ENCODE data around the gene BCAM.

GRCh38 chr19:44818466-44819031, 9.6 kb downstream of the BCAM start:
- TF ChIP-seq FOS (IDR thresholded peaks at IDR 0.05; ENCODE audit: borderline replicate concordance, insufficient read depth, low read length) (no peak), POLR2A (IDR thresholded peaks at IDR 0.05; ENCODE audit: low read depth, low read length) (no peak), CTCF (IDR thresholded peaks at IDR 0.05; ENCODE audit: extremely low read depth in 1 of 2, insufficient read depth in 1 of 2, low read depth in 1 of 2, low read length in 2 of 2) (no peak)

Measured in endothelial cell of umbilical vein (primary cell).